GM18505 (cell line): ENCODE data around the gene UBR4.

Experiments
- ATAC-seq: cut with Tn5 transposase; IDR thresholded peaks from one replicate; pipeline ENCODE4 v1.9.1; 2021; ENCODE audit not compliant: unreplicated experiment
- POLR2A ChIP-seq: IDR thresholded peaks from 4 replicates; pipeline ENCODE4 v1.6.1; 2011; ENCODE audit warnings: borderline replicate concordance; ENCODE audit not compliant: insufficient read depth, insufficient read length; ENCODE audit errors: extremely low read depth

Gene UBR4

DNA sequence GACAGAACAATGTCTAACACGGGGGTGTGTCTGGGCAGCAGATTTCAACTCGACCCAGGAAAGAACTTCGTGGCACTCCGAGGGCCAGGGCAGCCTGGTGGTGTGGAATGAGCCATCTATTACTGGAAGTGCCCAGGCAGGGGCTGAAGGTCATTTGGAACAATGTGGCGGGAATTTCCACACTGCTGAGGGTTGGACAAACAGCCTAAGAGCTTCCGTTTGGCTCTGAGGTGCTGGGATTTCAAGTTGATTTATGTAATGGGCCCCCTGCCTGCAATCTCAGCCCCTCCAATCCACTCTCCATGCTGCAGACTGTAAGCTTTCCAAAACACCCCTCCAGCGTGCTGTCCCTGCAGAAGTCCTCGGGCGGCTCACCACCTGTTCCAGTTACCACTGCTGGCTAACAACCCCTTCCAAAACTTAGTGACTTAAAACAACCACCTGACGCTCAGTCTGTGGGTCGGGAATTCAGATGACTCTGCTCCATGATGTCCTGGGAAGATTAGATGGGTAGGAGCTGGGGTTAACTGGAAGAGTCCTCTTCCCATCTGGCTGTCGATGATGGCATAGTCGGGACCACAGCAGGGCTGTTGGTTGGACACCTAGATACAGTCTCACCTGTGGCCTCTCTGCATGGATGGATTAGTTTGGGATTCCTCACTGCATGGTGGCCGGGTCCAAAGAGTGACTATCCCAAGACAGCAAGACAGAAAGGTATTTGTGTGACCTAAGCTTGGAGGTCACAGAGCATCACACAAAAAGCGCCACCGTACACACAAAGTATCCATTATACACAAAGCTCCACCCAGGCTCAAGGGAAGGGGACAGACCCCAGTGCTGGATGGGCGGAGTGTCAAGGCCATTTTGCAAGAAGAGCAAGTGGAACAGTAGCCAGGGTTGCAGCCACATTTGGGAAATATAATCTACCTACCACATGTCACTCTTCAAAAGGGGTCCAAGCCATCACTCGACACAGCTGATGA, 163.9 kb downstream of the UBR4 start:
- no peak for TF ChIP-seq POLR2A

DNA sequence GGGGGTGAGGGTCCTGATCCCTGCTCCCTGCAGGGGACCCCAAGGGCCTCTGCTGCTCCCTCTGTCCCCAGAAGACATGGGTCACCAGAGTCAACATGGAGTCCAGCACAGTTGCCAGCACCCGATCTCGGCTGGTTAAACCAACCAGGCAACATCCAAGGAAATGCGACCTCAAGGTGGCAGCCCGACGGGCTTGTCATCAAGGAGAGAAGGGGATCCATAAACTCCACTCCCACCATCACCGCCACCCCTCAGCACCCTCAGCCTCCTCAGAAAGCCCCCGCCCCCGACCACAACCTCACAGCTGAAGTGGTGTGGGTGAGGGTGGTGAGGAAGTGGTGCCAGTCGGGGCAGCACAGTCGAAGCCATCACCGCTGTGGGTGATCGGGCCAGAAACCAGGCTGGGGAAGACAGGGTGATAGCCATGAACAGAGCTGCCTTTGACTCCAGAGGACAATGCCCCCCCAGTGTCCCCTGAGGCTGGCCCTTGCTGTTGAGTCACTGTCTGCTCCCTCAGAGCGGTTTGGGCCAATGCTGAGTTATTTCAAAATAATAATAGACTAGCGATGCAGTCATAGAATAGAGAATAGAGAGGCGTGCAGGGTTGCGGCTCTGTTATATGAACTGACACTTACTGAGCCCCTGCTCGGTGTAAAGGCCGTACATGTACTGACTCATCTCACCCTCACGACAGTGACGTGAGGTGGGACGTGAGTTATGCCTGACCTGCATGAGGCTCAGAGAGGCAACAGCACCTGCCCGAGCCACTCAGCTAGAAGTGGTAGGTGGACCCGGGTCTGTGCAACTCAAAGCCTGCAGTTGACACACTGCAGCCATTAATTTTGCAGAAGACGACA, 164.9 kb downstream of the UBR4 start:
- TF ChIP-seq POLR2A = no peak
- no peak for ATAC-seq

More for the DNA sequence above, 163.9 kb downstream of the UBR4 start:
- ATAC-seq = no peak

DNA sequence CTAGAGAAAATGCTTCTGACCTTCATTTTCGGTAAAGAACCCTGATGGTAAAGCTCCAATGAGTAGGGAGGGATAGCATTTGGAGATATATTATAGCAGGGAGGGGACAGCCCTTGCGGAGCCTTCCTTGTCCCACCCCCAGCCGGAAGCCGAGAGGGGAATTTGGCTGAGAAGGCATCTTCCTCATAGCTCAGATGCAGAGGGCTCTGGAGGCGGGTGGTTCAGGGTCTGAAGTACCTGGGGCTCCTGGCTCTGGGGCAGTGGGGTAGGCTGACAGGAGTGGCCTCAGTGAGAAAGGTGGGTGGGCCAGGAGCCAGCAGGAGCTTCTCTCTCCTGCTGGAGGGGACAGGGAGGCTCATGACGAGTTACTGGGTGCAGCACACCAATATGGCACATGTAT, 165.6 kb downstream of the UBR4 start:
- no peak for TF ChIP-seq POLR2A
- ATAC-seq = no peak

DNA sequence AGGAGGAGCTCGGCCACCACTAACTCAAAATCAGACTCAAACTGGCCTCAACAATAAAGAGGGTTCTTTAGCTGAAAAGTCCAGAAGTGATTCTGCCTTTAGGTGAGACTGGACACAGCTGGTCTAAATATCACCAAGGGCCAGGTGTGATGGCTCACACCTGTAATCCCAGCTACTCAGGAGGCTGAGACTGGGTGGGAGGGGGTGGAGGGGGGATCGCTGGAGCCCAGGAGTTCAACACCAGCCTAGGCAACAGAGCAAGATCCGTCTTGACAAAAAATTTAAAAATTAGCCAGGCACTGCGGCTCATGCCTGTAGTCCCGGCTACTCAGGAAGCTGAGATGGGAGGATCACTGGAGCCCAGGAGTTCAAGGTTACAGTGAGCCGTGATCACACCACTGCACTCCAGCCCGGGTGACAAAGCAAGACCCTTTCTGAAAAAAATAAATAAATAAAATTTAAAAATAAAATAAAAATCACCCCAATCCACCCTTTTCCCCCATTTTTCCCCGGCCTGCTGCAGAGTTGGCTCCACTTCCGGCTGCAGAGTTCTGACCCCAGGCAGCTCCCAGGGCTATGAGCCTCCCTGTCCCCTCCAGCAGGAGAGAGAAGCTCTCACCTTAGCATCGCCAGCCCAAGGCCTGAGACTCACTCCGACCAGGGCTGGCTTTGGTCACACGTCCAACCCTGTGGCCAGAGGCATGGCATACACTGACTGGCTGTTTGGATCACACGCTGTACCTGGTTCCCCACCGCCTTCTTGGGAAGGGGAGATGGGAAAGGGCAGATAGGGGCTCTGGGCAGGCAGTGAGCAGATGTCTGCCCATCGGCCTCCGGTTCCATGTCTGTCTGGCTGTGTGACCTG, 166.3 kb downstream of the UBR4 start:
- no peak for ATAC-seq
- no peak for TF ChIP-seq POLR2A

DNA sequence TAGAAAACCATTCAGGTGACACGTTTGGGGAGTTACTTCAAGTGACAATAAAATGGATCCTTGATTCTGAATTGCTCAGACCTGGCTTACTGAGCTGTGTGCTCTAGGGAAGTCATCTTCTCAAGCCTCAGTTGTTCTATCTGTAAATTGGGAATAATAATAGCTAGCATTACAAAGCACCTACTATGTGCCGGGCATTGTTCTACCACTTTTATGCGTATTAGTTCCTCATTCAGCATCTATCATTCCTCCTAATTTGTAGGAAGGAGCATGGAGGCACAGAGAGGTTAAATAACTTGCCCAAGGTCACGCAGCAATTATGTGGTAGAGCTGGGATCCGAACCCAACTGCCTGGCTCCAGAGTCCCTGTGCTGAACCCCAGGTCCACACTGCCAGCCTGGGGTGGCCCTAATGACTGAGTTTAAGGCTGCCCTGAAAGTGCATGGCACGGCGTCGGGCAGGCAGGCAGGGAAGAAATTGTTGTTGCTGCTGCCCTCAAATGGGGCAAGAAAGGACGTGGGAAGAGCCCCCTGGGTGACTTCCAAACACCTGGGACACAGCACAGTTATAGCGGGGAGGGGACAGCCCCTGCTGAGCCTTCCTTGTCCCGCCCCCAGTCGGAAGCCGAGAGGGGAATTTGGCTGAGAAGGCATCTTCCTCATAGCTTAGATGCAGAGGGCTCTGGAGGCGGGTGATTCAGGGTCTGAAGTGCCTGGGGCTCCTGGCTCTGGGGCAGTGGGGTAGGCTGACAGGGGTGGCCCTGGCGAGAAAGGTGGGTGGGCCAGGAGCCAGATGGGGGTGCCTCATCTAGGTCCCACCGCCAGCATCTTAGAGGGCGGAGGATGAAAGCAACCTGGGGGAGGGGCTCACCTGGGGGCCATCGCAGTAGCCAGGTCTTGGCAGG, 167.1 kb downstream of the UBR4 start:
- no peak for TF ChIP-seq POLR2A
- no peak for ATAC-seq

DNA sequence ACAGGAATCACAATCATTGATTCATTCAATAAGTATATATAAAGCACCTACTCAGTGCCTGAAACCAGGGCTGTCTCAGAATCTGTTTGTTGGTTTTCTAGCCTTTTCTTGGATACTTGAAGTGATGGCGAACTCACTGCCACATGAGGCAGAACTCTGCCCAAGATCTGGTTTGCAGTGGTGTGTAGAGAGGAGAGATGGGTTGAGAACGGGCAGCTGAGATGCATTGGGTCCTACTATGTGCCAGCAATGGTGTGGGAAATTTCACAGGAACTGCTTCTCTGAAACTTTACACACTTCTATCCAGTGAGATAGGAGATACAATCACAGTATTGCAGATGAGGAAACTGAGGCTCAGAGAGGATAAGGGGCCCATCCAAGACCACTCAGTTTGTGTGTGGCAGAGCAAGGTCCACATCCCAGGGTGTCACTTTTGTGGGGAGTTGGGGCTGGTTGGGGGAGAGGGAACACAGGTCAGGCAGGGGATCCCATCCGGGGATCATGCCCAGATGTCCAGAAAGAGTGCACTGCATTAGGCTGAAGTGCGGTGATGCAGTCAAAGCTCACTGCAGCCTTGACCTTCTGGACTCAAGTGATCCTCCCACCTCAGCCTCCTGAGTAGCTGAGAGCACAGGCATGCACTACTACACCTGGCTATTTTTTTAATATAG, 169.9 kb downstream of the UBR4 start:
- TF ChIP-seq POLR2A = no peak
- ATAC-seq = no peak

DNA sequence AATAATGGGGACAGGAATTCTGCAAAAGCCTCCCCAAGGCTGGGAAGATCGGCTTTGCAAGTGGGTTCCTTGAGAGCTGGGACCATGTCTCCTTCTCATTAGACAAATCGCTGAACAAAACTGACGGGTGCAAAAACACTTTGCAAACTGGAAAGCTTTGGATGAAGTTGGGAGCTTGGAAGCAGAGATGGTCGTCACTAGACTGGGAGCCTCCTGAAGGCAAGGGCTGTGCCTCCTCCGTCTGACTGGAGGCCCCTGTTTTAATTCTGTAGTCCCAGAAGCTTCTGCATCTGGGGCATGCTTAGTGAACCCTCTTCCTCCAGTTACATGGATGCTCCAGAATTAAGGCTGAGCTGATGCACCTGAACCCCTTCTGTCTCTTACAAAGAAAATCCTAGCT, 171.3 kb downstream of the UBR4 start:
- TF ChIP-seq POLR2A = no peak
- no peak for ATAC-seq

DNA sequence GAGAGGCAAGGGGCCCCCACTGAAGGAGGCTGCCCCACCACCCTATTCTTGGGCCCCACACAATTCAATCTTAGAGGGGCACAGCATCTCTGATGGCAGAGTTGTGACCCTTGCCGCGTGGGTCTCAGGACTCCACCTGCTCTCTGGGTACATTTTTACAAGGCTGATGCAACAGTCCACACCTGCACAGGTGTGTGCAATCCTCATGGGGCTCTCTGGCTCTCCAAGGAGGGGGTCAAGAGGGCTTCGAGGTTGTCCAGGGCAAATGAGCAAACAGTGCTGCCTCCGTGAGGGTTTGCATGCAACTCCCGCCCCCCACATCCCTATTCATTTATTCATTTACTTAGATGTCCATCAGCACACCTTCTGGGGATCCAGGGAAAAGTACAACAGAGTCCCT, 172.0 kb downstream of the UBR4 start:
- no peak for ATAC-seq
- TF ChIP-seq POLR2A = no peak

DNA sequence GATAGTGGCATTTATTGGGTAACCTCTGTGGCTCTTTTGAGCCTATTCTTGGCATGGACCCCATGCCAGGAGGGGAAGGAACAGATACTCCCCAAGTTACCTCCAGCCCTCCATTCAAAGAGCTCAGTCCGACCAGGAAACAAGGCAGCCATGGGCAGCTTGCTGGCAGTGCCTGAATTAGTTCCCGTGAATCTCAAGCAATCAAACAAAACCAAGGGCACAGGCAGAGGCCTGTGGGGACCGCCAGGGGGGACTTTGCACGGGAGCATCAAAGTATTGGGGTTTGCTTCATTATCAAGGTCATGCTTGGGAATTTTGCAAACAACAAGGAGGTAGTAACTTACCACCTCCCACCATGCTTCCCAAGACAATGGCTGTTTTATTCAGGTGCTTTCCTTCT, 172.4 kb downstream of the UBR4 start:
- no peak for TF ChIP-seq POLR2A
- no peak for ATAC-seq

DNA sequence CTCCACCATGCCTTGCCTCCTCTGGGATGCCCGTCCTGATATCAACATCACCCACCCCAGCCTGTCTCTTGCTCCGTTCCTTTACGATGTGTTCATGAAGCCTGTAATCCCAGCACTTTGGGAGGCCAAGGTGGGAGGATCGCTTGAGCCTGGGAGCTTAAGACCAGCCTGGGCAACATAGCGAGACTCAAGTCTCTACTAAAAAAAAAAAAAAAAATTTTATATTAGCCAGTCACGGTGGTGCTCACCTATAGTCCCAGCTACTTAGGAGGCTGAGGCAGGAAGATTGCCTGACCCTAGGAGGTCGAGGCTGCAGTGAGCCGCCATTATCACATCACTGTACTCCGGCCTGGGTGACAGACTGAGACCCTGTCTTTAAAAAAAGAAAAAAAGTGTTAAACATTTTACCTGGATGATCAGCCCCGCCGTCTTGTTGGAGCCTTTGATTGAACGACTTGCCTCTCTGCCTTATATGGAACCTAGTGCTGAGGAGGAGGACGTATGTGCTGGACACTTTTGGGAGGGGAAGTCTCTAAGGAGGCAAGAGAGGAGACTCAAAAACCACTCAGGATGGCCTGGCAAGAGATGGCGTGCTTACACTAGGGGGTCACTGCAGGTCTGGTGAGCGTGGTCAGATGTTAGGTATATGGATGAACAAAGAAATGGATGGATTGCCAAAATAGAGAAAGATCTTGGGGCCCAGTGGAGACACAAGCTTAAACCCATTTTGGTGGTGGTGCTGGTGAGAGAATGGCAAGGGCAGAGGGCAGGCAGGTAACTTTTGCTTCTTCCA, 173.1 kb downstream of the UBR4 start:
- no peak for TF ChIP-seq POLR2A
- no peak for ATAC-seq
